Measurements from ENCODE around the gene CPXM2. TPM values are rescaled to one million over a fixed set of nuclear protein-coding genes. Genes with fewer than 3 reads are reported as not detected.

The CPXM2 gene
- total and polyA plus RNA-seq, 2 experiments from 2014 or later, result 3.7 to 4.9 TPM

DNA sequence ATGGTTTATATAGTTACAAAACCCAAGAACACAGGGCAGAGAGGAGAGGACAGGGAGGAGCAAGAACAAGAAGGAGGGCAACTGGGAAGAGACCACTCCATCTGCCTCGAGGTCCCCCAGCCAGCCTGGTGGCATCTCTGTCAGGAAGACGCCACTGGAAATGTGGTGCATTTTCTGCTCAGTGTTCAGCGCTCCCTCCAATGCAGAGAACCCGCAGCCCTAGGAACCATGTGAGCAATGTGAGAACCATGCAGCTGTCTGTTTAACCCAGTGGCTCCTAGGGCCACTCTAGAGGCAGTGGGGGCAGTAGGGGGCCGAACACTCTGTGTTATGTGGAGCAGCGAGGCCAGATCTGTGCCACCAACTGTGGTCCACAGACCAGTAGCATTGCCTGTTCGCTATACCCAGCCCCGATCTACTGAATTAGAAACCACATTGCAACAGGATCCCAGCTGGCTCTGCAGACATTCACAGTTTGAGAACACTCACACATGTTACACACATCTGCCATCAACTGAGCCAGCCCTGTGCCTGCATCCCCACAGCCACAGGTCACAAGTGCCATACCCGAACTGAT, 110.2 kb downstream of the CPXM2 start:
- no peaks in the 10 kb centered on the region for H3K79me2 ChIP-seq
- H3K36me3 ChIP-seq (replicated peaks; ENCODE audit: insufficient read depth, low read depth), result no peaks in the 10 kb centered on the region
- no peaks in the 10 kb centered on the region for H3K9me2 ChIP-seq (replicated peaks; ENCODE audit: insufficient read depth)
- no peak for DNase-seq (ENCODE audit: low spot score)
- TF ChIP-seq EZH2phosphoT487 (IDR thresholded peaks at IDR 0.05; ENCODE audit: low read depth, severe bottlenecking, unreplicated experiment) (no peak), EZH2 (IDR thresholded peaks at IDR 0.05; ENCODE audit: borderline replicate concordance) (no peak)
- TF ChIP-seq, protein P1, sequence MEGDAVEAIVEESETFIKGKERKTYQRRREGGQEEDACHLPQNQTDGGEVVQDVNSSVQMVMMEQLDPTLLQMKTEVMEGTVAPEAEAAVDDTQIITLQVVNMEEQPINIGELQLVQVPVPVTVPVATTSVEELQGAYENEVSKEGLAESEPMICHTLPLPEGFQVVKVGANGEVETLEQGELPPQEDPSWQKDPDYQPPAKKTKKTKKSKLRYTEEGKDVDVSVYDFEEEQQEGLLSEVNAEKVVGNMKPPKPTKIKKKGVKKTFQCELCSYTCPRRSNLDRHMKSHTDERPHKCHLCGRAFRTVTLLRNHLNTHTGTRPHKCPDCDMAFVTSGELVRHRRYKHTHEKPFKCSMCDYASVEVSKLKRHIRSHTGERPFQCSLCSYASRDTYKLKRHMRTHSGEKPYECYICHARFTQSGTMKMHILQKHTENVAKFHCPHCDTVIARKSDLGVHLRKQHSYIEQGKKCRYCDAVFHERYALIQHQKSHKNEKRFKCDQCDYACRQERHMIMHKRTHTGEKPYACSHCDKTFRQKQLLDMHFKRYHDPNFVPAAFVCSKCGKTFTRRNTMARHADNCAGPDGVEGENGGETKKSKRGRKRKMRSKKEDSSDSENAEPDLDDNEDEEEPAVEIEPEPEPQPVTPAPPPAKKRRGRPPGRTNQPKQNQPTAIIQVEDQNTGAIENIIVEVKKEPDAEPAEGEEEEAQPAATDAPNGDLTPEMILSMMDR (IDR thresholded peaks at IDR 0.05; ENCODE audit: poor library complexity), result no peak
- H3K27me3 ChIP-seq, result no peaks in the 10 kb centered on the region
- no peak overlapping the region for H3K4me2 ChIP-seq
- no peaks in the 10 kb centered on the region for H3K9me3 ChIP-seq (ENCODE audit: low read depth)
- no peak overlapping the region for H3K4me3 ChIP-seq
- no peak overlapping the region for H3K27ac ChIP-seq
- no peak overlapping the region for H2AFZ ChIP-seq
- H3K4me1 ChIP-seq (ENCODE audit: insufficient read depth), result no peaks in the 10 kb centered on the region
- 87% methylated on average over 9 of the region's 9 CpGs for WGBS (ENCODE audit: low lambda C conversion rate, missing lambda C conversion rate)
- no peaks in the 10 kb centered on the region for H4K20me1 ChIP-seq (ENCODE audit: insufficient read depth, poor library complexity, severe bottlenecking)

DNA sequence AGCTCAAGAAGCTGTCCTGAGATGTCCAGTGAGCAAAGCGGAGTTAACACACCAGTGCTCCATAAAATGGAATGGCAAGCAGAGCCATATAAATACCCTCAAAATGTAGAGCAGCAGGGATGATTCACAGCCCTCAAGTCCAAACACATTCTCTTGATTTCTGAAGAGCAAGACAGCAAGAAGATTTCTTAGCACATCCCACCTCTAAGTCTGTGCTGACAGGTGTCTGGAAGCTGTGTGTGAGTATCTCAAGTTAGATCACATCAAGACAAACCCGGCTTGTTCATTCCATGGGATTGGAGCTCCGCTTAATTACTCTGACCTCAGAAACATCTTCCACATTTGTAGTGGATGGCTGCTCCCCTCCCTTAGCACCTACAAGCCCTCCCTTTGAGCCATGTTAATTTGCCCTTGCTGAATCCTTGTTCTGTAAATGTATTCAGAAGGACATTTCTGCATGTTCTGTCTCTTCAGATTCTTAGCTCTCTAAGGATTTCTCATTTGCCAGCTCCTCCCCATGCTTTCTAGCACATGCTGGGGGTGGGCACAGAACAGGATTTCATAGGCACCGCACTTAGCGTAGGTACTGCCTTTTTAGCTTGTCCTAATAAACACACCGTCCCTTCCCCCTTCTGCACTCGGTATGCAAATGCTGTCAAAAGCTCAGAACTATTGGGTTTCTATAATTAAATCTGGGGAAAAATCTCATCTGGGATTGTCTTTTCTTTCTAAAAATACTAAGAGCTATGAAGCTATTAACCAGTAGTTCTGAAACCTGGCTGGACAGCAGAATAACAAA, 112.7 kb downstream of the CPXM2 start:
- no peak overlapping the region for H3K27ac ChIP-seq
- WGBS (ENCODE audit: low lambda C conversion rate, missing lambda C conversion rate), result 61% methylated on average over 7 of the region's 7 CpGs
- no peak overlapping the region for H3K4me2 ChIP-seq

DNA sequence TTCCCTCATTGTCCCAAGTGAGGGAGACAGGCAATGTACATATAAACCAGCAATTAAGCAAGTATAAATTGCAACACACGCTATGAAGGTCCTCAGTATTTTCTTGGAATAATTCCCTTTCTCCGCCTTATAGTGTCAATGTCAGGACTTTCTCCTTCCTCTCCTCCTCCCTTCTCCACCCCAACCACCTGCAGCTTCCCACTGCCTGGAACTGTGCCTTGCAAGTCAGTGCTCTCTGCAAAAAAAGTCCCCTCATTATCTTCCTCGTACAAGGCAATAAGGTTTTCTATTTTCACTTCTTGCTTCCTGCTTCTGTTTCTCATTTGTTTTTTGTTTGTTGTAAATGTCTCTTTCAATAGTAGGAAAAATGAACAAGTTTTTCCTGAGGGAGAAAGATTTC, 113.7 kb downstream of the CPXM2 start:
- no peaks in the 10 kb centered on the region for H3K4me1 ChIP-seq (ENCODE audit: insufficient read depth)
- no peaks in the 10 kb centered on the region for H3K9me3 ChIP-seq (ENCODE audit: low read depth)
- no peaks in the 10 kb centered on the region for H3K79me2 ChIP-seq
- H2AFZ ChIP-seq, result no peak overlapping the region
- no peaks in the 10 kb centered on the region for H3K36me3 ChIP-seq (replicated peaks; ENCODE audit: insufficient read depth, low read depth)
- H3K27ac ChIP-seq, result no peak overlapping the region
- no peak overlapping the region for H3K4me2 ChIP-seq
- H4K20me1 ChIP-seq (ENCODE audit: insufficient read depth, poor library complexity, severe bottlenecking), result no peaks in the 10 kb centered on the region
- H3K9me2 ChIP-seq (replicated peaks; ENCODE audit: insufficient read depth), result no peaks in the 10 kb centered on the region
- DNase-seq (ENCODE audit: low spot score), result no peak
- no peak overlapping the region for H3K4me3 ChIP-seq
- WGBS (ENCODE audit: low lambda C conversion rate, missing lambda C conversion rate), result 79% methylated on average over 3 of the region's 3 CpGs
- H3K27me3 ChIP-seq, result no peaks in the 10 kb centered on the region
- TF ChIP-seq, protein P1 (IDR thresholded peaks at IDR 0.05; ENCODE audit: poor library complexity), result no peak
- TF ChIP-seq EZH2phosphoT487 (IDR thresholded peaks at IDR 0.05; ENCODE audit: low read depth, severe bottlenecking, unreplicated experiment) (no peak), EZH2 (IDR thresholded peaks at IDR 0.05; ENCODE audit: borderline replicate concordance) (no peak)

More for the DNA sequence above, 112.7 kb downstream of the CPXM2 start:
- Histone ChIP-seq H2AFZ (no peak overlapping the region), H3K27me3 (no peaks in the 10 kb centered on the region), H4K20me1 (ENCODE audit: insufficient read depth, poor library complexity, severe bottlenecking) (no peaks in the 10 kb centered on the region), H3K79me2 (no peaks in the 10 kb centered on the region), H3K4me3 (no peak overlapping the region), H3K9me3 (ENCODE audit: low read depth) (no peaks in the 10 kb centered on the region), H3K4me1 (ENCODE audit: insufficient read depth) (no peaks in the 10 kb centered on the region), H3K9me2 (replicated peaks; ENCODE audit: insufficient read depth) (no peaks in the 10 kb centered on the region), H3K36me3 (replicated peaks; ENCODE audit: insufficient read depth, low read depth) (no peaks in the 10 kb centered on the region)
- TF ChIP-seq, protein P1 (IDR thresholded peaks at IDR 0.05; ENCODE audit: poor library complexity), result no peak
- TF ChIP-seq EZH2phosphoT487 (IDR thresholded peaks at IDR 0.05; ENCODE audit: low read depth, severe bottlenecking, unreplicated experiment), result no peak
- no peak for TF ChIP-seq EZH2 (IDR thresholded peaks at IDR 0.05; ENCODE audit: borderline replicate concordance)
- no peak for DNase-seq (ENCODE audit: low spot score)
